Activated T-helper 17 cell treated with anti-CD3 and anti-CD28 coated beads, Interleukin-2, amount 50 U/mL, for 72 hours (primary cell): ENCODE measurements around the gene TRAPPC5. TPM values are rescaled to one million over a fixed set of nuclear protein-coding genes. Genes with fewer than 3 reads are reported as not detected.

Experiments
- ATAC-seq: fragments of 150-1000 bp; cut with Tn5 transposase; replicated peaks from 2 replicates; pipeline ENCODE4 v1.10.0; 2021; ENCODE audit warnings: mild to moderate bottlenecking, moderate library complexity
- H3K27ac Mint-ChIP-seq: one replicate; pipeline ENCODE4 v1.8.0; 2022; ENCODE audit warnings: mixed read lengths
- H3K27me3 Mint-ChIP-seq: one replicate; pipeline ENCODE4 v1.8.0; 2022; ENCODE audit warnings: mixed read lengths
- H3K36me3 Mint-ChIP-seq: one replicate; pipeline ENCODE4 v1.8.0; 2022; ENCODE audit warnings: low read depth, mild to moderate bottlenecking, mixed read lengths
- H3K4me1 Mint-ChIP-seq: one replicate; pipeline ENCODE4 v1.8.0; 2022; ENCODE audit warnings: mixed read lengths
- H3K4me3 Mint-ChIP-seq: one replicate; pipeline ENCODE4 v1.8.0; 2022; ENCODE audit warnings: mild to moderate bottlenecking, mixed read lengths
- H3K9me3 Mint-ChIP-seq: one replicate; pipeline ENCODE4 v1.8.0; 2022; ENCODE audit warnings: mixed read lengths
- total RNA-seq, 2 donors: library from RNA; stranded (reverse); gene quantifications; one replicate each; pipeline ENCODE4 v1.2.3, GENCODE V29; 2022

The TRAPPC5 gene
- total RNA-seq, 2 donors from 2014 or later = 61.8 to 82.5 TPM

- no peaks in the 10 kb centered on the region for H3K27me3 Mint-ChIP-seq
- H3K27ac Mint-ChIP-seq = no peak overlapping the region
- no peaks in the 10 kb centered on the region for H3K36me3 Mint-ChIP-seq
- H3K4me1 Mint-ChIP-seq = peaks cover 15% of the 10 kb centered on the region
- ATAC-seq = no peak
- H3K4me3 Mint-ChIP-seq = no peak overlapping the region
- H3K9me3 Mint-ChIP-seq = no peaks in the 10 kb centered on the region
These were observed 30.0 kb downstream of the TRAPPC5 start for GRCh38 chr19:7710616-7711015.

- no peak overlapping the region for H3K4me3 Mint-ChIP-seq
- no peaks in the 10 kb centered on the region for H3K36me3 Mint-ChIP-seq
- no peaks in the 10 kb centered on the region for H3K4me1 Mint-ChIP-seq
- no peak for ATAC-seq
- H3K27ac Mint-ChIP-seq = no peak overlapping the region
- no peaks in the 10 kb centered on the region for H3K9me3 Mint-ChIP-seq
- H3K27me3 Mint-ChIP-seq = no peaks in the 10 kb centered on the region
These were observed 35.0 kb downstream of the TRAPPC5 start for GRCh38 chr19:7715671-7716070.

DNA sequence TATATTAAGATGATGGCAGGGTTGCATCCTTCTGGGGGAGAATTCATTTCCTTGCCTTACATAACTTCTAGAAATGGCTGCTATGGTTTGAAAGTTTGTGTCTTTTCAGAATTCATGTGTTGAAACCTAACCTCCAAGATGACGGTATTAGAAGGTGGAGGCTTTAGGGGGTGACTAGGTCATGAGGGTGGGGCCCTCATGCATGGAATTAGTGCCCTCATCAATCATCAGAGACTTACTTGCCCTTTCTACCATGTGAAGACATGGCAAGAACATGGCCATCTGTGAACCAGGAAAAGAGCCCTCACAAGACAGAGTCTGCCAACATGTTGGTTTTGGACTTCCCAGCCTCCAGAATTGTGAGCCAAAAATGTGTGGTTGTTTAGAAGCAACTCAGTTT, 36.1 kb downstream of the TRAPPC5 start:
- Mint-ChIP-seq H3K27me3 (no peaks in the 10 kb centered on the region), H3K36me3 (no peaks in the 10 kb centered on the region), H3K27ac (no peak overlapping the region), H3K4me3 (no peak overlapping the region), H3K4me1 (no peaks in the 10 kb centered on the region), H3K9me3 (no peaks in the 10 kb centered on the region)
- no peak for ATAC-seq

DNA sequence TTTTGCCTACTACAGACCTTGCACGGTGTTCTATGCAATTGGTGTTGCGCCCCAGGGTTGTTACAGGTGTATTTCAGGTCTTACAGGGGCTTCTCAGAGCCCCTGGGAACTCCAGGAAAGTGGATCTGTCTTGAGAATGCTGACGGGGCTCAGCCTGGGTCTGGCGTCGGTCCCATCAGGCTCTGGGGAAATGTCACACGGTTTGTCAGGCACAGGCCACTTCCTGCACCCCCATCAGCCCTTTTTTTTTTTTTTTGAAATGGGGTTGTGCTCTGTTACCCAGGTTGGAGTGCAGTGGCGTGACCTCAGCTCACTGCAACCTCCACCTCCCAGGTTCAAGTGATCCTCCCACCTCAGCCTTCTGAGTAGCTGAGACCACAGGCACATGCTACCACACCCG, 38.0 kb downstream of the TRAPPC5 start:
- Mint-ChIP-seq H3K36me3 (no peaks in the 10 kb centered on the region), H3K27ac (no peak overlapping the region), H3K4me1 (no peaks in the 10 kb centered on the region), H3K4me3 (no peak overlapping the region), H3K27me3 (no peaks in the 10 kb centered on the region), H3K9me3 (no peaks in the 10 kb centered on the region)
- ATAC-seq = no peak

DNA sequence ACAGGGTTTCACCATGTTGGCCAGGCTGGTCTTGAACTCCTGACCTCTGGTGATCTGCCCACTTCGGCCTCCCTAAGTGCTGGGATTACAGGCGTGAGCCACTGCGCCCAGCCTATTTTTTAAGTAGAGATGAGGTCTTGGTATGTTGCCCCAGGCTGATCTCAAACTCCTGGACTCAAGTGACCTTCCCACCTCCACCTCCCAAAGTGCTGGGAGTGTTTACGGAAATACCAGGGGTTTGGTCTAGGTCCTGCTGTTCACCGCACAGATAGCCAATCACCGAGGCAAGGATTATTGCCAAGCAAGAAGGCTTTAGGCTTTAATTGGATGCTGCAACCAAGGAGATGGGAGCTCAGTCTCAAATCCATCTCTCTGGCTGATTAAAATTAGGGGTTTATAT, 39.7 kb downstream of the TRAPPC5 start:
- Mint-ChIP-seq H3K27me3 (no peaks in the 10 kb centered on the region), H3K9me3 (no peaks in the 10 kb centered on the region), H3K4me1 (no peaks in the 10 kb centered on the region), H3K4me3 (no peak overlapping the region), H3K27ac (no peak overlapping the region), H3K36me3 (no peaks in the 10 kb centered on the region)
- ATAC-seq = no peak

GRCh38 chr19:7722231-7722651, 41.6 kb downstream of the TRAPPC5 start:
- H3K27ac Mint-ChIP-seq = no peak overlapping the region
- no peak overlapping the region for H3K4me3 Mint-ChIP-seq
- H3K27me3 Mint-ChIP-seq = peaks cover 1% of the 10 kb centered on the region
- H3K9me3 Mint-ChIP-seq = no peaks in the 10 kb centered on the region
- no peaks in the 10 kb centered on the region for H3K4me1 Mint-ChIP-seq
- no peak for ATAC-seq
- H3K36me3 Mint-ChIP-seq = no peaks in the 10 kb centered on the region

- H3K9me3 Mint-ChIP-seq = no peaks in the 10 kb centered on the region
- no peak overlapping the region for H3K4me3 Mint-ChIP-seq
- no peaks in the 10 kb centered on the region for H3K4me1 Mint-ChIP-seq
- H3K36me3 Mint-ChIP-seq = no peaks in the 10 kb centered on the region
- no peak for ATAC-seq
- H3K27ac Mint-ChIP-seq = no peak overlapping the region
- H3K27me3 Mint-ChIP-seq = peaks cover 23% of the 10 kb centered on the region
These were observed 45.2 kb downstream of the TRAPPC5 start for GRCh38 chr19:7725791-7726190.

- ATAC-seq = no peak
- H3K9me3 Mint-ChIP-seq = no peaks in the 10 kb centered on the region
- H3K4me3 Mint-ChIP-seq = no peak overlapping the region
These were observed 48.6 kb downstream of the TRAPPC5 start for GRCh38 chr19:7729211-7729610.

GRCh38 chr19:7729831-7730285, 49.2 kb downstream of the TRAPPC5 start:
- Mint-ChIP-seq H3K27me3 (peaks cover 31% of the 10 kb centered on the region), H3K4me1 (no peaks in the 10 kb centered on the region), H3K9me3 (no peaks in the 10 kb centered on the region), H3K4me3 (no peak overlapping the region), H3K27ac (no peak overlapping the region), H3K36me3 (no peaks in the 10 kb centered on the region)
- no peak for ATAC-seq

More at GRCh38 chr19:7729211-7729610, 48.6 kb downstream of the TRAPPC5 start:
- H3K4me1 Mint-ChIP-seq = no peaks in the 10 kb centered on the region
- H3K27ac Mint-ChIP-seq = no peak overlapping the region
- H3K27me3 Mint-ChIP-seq = peaks cover 28% of the 10 kb centered on the region
- H3K36me3 Mint-ChIP-seq = no peaks in the 10 kb centered on the region

- ATAC-seq = no peak
- H3K27ac Mint-ChIP-seq = no peak overlapping the region
- peaks cover 31% of the 10 kb centered on the region for H3K27me3 Mint-ChIP-seq
- H3K9me3 Mint-ChIP-seq = no peaks in the 10 kb centered on the region
- no peak overlapping the region for H3K4me3 Mint-ChIP-seq
- H3K36me3 Mint-ChIP-seq = no peaks in the 10 kb centered on the region
- H3K4me1 Mint-ChIP-seq = no peaks in the 10 kb centered on the region
These were observed 49.9 kb downstream of the TRAPPC5 start for GRCh38 chr19:7730286-7731217.

DNA sequence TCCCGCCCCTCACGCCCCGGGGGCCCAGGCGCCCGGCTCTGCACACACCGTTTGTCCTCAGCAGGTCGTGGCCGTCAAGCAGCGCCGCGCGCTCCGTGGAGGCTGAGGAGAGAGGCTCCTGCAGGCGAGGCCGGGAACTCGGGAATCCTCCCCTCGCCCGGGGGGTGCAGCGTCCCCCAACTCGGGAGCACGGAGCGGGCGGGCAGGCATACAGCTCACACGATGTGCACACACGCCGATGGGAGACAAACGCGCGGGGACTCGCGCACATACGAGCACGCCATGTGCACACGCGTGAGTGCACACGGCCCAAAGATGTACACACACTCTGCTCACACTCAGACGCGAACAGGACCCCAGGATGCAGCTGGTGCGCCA, 50.6 kb downstream of the TRAPPC5 start:
- no peak overlapping the region for H3K4me3 Mint-ChIP-seq
- no peaks in the 10 kb centered on the region for H3K4me1 Mint-ChIP-seq
- H3K36me3 Mint-ChIP-seq = no peaks in the 10 kb centered on the region
- H3K9me3 Mint-ChIP-seq = no peaks in the 10 kb centered on the region
- H3K27ac Mint-ChIP-seq = no peak overlapping the region
- H3K27me3 Mint-ChIP-seq = peaks cover 31% of the 10 kb centered on the region
- no peak for ATAC-seq

GRCh38 chr19:7731615-7732014, 51.0 kb downstream of the TRAPPC5 start:
- H3K4me1 Mint-ChIP-seq = no peaks in the 10 kb centered on the region
- H3K27me3 Mint-ChIP-seq = peaks cover 31% of the 10 kb centered on the region
- no peaks in the 10 kb centered on the region for H3K9me3 Mint-ChIP-seq
- no peaks in the 10 kb centered on the region for H3K36me3 Mint-ChIP-seq
- H3K4me3 Mint-ChIP-seq = no peak overlapping the region
- no peak for ATAC-seq
- H3K27ac Mint-ChIP-seq = no peak overlapping the region

GRCh38 chr19:7732045-7732444, 51.4 kb downstream of the TRAPPC5 start, which contains the start of gene CLEC4G:
TSS of gene CLEC4G (minus strand) at chr19:7732110. CDS start at chr19:7732102, 8 bp downstream.
- H3K27ac Mint-ChIP-seq = no peak within 1 kb of the TSS
- peaks cover 31% of the 10 kb centered on the region for H3K27me3 Mint-ChIP-seq
- ATAC-seq = no peak
- no peaks in the 10 kb centered on the region for H3K4me1 Mint-ChIP-seq
- H3K9me3 Mint-ChIP-seq = no peaks in the 10 kb centered on the region
- no peaks in the 10 kb centered on the region for H3K36me3 Mint-ChIP-seq
- H3K4me3 Mint-ChIP-seq = no peak within 1 kb of the TSS

DNA sequence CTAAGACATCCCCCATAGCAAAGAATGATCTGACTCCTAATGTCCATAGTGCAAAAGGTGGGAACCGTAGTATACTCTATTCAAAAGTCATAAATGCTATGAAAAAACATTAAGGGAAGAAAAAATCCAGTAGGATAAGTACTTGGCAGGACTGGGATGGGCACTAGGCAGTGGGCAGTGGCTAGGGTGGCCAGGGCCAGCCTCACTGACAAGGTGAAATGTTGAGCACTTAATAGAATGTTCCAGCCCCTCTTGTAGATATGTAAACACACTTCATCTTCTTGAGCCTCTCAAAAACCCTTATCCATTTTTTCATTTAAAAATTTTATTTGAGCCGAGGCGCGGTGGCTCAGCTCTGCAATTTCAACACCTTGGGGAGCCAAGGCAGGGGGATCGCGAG, 52.7 kb downstream of the TRAPPC5 start:
- ATAC-seq = no peak
- Mint-ChIP-seq H3K36me3 (no peaks in the 10 kb centered on the region), H3K27ac (no peak overlapping the region), H3K9me3 (no peaks in the 10 kb centered on the region), H3K4me1 (peaks cover 4% of the 10 kb centered on the region), H3K27me3 (peaks cover 22% of the 10 kb centered on the region), H3K4me3 (no peak overlapping the region)
